NCI-H82 treated with DMSO at 0.1 percent for 48 hours (cell line): Measurements from ENCODE around the gene WHRN.

Source experiments
- DNase-seq: peaks from one replicate; lab custom pipeline; 2025; ENCODE audit not compliant: unreplicated experiment; lab: John Stamatoyannopoulos, UW

Gene WHRN

DNA sequence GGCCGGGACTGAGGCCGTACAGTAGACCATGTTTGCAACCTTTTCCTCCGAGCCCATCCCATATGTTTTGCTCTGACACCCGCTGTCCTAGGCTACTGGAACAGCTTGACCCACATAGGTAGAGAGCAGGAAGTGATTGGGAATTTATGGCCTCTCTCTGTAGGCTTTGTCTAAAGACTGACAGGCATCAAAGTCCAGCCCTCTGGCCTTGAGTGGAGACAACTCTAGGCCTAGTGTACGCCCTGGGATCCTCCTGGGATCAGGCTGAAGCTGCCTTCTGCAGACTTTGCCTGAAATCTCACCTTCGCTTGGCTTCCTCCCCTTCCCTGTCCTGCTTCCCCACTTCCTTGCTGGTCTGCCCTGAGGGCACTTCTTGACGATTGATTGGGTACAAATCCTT lies 103.9 kb downstream of the WHRN start:
- no peak for DNase-seq

DNA sequence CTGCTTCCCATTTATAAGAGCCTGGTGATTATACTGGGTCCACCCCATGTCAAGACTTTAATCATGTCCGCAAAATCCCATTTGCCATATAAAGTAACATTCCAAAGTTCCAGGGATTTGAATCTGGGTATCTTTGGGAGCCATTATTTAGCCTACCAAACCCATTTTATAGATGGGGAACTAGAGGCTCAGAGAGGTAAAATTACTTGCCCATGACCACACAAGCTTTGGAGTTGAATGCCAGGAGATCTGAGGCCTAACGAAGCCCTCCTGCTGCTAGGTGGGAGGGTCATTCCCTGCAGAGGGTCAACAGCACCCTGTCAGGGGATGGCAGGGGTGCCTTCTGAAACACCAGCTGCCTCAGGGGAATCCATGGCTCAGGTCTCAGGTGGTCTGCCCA lies 104.5 kb downstream of the WHRN start:
- no peak for DNase-seq

DNA sequence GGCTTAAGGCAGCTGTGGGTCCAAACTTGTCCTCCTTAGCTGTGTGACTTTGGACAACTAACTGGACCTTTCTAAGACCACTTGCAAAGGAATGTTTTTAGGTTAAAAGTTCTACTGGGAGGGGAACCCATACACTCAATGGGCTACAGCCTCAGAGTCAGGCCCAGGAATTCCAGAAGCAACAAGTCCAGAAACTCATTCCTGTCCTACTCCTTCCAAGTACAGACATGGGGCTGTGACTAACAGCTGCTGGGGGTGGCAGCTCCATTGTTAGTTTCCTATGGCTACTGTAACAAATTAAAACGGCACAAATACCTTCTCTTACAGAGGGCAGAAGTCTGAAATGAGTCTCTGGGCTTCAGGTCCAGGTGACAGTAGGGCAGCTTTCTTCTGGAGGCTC lies 105.1 kb downstream of the WHRN start:
- DNase-seq, result no peak

DNA sequence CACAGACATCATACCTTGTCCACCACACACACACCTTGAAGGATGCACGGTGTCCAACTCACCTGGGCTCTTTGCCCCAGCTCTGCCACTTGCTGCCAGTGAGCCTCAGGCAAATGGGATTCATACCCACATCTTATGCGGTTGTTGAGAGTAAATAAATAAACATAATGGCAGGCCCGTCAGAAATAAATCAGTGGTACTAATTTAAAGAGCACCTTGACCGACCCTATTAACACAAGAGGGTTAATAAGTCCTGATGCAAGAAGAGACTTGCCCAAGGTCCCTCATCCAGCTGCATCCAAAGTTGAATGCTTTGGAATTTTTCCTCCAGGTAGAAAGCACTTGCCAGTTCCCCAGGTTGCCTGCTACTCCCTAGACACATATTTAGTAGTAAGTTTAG lies 105.9 kb downstream of the WHRN start:
- no peak for DNase-seq

DNA sequence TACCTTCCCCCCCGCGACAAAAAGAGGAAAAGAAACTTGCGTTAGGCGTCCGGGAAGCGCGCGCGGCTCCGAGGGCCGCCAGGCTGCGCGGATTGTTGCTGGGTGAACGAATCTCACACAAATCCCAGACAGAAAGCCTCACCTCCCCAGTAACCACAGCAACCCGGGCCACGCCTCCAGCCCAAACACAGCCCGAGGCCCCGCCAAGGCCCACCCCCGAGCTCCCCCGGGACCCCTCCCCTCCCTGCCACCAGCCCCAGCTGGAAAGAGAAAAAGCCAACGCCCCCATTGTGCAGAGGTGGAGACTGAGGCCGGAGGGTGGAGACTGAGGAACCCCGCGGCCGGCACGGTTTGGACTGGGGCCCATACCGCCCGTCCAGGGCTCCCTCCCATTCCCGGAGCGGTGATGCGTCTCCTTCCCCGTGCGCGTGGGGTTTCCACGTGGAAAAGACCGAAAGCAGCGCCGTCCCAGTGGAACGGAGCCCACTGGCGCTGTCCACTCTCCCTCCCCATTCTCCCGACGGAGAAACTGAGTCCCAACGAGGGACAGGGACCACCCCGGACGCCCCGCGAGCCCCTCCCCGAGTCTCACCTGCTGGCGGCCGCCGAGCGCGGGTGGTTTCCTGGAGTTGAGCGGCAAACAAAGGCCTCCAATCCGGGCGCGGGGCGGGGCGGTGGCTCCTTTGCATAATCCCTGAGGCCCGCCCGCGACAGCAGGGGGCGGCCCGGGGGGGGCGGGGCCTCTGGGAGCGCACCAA lies 107.2 kb downstream of the WHRN start:
- DNase-seq, result peak; percentile 92

DNA sequence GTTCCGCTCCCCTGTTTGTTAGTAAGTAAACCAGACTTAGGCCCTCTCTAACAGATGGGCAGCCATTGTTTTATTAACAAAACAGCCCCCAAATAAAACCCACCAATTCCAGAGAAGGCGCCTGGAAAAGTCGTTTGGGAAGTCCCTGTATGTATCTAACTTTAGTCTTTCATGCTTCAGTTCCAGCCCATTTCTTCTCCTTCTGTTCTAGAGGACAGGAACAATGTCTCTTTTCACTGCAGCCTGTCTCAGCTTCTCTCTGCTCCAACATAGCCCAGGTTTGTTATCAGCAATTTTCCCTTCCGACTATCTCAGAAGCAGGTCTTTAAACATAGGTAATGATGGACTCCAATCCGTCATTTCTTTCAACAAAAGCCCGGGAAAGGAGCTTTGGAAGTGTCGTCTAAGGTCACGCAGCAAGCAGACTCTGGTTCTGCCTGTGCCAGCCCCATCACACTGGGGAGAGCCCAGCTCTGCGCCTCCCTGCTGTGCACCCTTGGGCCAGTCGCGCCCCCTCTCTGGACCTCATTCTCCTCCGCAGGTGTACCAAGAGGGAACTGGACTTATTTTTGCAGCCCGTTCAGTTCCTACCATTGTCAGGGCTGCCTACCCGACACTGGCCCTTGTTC lies 107.9 kb downstream of the WHRN start:
- DNase-seq, result no peak

DNA sequence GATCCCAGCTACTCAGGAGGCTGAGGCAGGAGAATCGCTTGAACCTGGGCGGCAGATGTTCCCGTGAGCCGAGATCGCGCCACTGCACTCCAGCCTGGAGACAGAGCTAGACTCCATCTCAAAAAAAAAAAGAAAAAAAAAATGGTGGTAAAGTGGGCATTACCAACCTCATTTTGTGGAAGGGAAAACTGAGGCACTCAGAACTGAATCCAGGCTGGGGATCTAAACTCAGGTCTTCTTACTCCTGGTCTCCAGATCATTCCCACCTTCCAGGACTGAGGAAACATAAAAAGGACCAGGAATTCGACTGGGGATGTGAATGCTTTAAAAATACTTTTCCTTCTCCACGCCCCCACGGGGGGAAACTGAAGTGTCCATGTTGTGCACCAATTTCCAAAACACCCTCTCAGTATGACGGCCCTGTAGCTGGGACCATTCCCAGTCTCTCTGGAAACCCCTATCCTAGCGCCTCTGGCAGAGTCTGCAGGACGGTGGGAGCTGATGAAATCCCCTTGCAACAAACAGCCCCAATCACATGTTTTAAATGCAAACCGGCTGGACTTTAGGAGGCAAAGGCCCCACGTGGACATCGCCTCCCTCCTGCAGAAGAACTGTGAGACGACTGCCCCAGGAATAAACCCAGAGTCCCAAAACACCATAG lies 108.6 kb downstream of the WHRN start:
- no peak for DNase-seq

DNA sequence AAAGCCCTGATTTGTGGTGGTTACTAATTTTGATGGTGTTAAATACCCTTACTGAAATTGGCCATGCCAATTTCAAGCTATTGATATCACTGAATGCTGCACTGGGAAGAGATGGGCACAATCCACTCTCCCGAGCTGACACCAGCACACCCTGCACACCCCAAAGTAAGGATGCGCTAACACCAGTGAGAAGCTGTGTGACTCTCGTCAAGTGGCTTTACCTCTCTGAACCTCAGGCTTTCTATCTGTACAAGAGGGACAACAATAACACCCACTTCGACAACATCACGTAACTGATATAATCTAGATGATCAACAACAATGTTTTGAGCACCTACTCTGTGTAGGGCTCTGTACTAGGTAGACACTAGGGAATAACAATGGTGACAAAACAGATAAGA lies 109.5 kb downstream of the WHRN start:
- no peak for DNase-seq

DNA sequence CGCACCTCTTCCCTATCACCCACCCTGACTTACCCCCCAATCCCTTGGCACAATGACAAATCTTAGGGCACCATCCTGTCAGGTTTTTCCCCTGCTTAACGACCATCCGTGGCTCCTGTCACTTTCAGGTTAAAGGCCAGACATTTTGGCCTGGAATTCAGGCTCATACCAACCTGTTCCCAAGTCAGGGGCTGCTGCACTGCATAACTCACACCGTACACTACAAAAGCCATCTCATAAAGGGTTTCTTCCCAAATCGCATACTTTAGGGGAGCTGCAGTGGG lies 110.0 kb downstream of the WHRN start:
- DNase-seq, result no peak

DNA sequence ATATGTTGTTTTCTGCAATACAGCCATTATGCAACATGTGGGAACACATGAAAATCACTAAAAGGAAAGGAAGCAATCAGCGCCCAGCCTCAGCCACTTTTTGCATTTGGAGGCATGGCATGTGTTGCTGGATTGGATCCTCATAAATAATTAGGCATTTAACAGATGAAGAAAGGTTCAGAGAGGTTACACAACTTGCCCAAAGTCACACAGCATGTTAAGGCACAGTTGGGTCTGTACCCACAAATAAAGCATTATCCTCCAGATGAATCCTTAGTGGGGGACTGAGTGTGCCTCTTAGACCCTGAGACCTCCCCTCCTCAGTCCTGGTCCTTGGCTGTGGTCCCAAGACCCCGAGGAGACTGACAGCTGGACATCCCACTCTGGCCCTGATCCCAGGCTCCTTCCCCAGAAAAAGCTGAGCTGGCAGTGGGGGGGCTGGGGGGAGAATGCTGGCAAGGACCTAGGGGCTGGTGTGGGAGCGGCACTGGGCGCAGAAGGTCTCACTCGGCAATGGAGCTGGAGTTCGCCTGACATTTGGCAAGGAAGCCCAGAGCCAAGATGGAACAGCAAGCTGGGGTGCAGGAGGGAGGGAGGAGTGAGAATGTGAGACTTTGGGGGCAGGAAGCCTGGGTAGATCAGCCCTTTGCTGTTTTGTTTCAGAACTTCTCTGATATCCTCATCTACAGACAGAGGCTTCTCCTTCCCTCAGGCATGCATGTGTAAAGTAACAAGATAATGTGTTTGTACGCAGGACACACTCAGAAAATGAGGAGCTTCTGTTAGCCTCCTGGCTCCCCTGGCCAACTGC lies 110.5 kb downstream of the WHRN start:
- no peak for DNase-seq

DNA sequence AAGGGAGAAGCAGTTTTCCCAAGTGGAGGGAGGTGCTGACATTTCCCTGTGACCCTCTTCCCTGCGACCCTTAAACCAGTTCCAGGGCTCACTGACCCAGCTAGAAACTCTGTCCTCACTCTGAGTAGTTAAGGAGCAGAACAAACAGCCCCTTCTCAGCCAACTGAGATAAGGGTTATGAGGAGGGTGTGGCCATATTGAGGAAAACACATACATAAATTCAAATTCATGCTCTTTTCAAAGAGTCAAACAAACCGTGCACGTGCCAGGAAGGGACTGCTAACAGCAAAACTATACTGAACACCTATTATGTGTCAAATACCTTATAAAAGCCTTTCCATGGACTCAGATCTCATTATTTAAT lies 112.5 kb downstream of the WHRN start:
- DNase-seq, result no peak

DNA sequence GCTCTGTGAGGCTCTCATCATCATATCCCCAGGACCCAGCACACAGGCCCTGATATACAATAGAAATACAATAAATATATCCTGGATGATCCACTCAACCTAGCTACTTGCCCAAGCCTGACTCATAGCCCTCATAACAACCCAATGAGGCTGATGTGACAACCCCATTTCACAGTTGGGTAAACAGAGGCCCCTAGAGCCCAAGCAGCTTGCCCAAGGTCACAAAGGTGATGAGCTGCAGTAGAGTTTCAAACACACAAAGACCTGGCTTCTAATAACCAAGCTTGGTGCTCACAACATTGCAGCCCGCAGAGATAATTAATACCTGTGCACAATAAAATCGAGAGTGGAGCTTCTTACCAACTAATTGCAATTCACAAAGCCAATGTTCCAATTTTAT lies 114.3 kb downstream of the WHRN start:
- DNase-seq, result no peak

DNA sequence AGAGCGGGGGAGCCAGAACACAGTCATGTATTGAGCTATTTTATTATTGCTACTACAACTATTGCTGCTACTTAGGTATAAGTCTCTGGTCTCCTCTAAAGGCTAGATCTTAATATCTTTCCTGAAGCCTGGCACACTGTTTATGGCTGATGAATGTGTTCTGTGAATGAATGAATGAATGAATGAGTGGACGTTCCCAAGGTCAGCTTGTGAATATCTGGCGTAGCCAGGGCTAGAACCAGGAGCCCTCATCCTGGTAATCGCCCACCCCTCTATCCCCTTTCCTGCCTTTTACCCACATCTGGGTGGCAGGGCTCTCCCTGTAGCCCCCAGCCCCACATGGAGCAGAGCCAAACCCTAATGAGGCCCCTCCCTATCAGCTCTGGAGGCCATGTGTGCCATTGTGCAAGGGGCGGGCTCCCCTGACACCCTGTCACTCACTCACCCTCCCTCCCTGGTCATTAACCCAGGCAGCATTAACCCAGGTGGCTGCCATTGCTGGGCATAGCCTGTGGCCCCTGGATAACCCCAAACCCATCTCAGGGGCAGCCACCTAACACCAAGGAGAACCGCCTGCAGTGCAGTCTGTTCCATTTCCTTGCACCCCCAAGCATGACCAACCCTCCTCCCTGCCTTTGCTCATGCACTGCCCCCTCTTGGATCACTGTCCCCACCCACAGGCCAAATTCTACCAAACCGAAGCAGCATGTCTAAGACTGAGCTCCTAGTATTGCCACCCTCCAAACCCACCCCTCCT lies 115.5 kb downstream of the WHRN start:
- DNase-seq, result no peak

DNA sequence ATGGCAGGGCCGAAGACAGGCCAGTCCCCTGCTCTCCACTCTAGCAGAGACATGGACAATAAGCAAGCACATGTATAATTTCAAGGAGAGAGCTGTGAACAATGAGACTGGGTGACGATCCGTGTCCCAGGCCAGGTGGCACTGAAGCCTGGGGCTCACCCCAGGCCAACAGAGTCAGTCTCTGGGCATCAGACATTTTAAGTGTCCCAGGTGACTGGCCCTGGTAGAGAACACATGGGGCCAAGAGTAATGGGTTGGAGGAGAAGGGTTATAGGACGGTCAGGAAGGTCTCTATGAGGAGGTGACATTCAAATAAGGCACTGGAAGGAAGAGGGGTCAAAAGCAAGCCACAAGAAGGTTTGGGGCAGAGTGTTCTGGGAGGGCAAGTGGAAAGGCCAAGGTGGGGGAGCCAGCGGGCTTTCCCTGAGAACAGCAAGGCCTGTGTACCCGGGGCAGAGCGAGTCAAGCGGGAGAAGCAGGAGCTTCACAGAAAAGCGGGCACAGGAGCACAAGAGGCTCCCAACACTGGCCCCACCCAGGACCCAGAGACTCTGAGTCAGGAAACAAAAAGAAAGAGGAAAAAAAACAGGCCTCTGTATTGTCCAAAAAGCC lies 116.4 kb downstream of the WHRN start:
- no peak for DNase-seq

DNA sequence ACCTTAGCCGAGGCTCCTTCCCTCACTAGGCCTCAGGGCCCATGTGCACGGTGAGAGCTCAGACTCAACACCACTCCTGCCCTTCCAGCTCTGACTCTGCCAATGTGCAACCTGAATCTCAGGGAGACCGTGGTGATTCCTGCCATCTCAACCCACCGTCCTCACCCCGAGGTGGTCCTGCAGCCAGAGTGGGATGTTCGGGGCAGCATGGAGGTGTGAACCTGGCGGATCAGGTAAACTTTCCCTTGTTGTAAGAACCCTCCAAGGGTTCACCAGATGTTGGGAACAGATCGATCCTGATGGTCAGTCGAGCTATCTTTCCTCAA lies 117.0 kb downstream of the WHRN start:
- no peak for DNase-seq

DNA sequence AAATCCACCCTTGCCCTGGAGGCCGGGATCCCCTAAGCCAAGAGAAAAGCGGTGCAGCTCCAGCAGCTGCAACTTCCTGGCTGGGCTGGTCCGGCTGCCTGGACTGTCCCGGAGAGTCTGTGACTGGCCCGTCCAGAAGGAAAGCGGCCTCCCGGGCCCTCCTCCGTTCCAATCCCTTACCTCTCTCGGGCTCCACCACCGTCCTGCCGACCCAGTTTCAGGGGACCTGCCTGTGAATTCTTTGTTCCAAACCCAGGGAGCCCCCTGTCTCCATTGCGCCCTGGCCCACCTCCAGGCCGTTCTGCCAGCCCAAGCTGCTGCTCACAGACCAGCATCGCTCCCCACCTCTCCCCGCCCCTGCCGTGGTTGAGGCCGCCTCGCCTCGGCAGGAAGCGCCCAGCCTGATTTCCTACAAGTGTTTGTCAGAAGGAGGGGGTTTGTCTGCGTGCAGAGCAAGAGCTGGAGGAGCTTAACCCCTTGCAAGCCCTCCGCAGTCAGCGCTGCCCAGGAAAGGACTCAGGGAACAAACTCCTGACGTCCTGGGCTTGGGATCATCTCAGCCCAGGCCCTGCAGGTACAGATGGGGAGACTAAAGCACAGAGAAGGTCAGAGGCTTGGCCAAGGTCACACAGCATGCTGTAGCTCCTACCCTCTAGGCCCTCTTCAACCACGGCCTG lies 117.5 kb downstream of the WHRN start, which contains the start of gene AKNA:
AKNA (minus strand) TSS at position 303 of the 677 bp plus-strand sequence. CDS start 6,649 bp downstream, outside the sequence.
- DNase-seq, result peak; percentile 24

DNA sequence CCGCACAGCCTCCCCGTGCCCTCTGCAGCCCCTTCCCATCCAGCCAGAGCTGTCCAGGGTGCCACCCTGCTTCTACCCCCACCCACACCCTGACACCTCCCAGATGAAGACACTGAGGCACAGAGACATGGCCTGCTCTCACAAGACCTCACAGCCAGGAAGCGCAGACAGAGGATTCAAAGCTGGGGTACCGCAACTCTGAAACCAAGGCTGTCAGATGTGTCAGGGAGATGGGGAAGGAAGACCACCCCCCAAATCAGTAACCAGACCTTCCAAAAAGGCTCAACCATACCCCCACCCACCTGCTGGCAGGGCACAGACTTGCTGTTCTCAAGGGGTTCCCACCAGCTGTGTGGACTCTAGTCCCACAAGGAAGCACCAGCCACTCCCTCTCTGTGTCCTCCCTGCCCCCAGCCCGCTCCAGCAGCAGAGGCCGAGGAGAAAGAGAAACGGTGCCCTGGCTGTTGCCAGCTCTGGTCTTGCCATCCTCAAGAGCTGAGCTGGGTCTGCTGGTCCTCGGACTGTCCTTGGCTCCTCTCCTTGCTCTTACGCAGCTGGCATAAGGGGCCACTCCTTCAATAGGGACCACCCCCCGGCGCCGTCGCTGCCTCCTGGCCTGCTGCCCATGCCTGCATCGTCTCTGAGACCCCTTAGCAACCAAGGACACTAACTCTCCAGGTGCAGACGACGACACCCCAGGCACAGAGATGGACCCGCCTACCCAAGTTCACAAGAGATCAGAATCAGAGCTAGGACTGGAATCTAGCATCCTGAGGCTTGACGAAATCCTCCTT lies 118.2 kb downstream of the WHRN start:
- DNase-seq, result no peak

DNA sequence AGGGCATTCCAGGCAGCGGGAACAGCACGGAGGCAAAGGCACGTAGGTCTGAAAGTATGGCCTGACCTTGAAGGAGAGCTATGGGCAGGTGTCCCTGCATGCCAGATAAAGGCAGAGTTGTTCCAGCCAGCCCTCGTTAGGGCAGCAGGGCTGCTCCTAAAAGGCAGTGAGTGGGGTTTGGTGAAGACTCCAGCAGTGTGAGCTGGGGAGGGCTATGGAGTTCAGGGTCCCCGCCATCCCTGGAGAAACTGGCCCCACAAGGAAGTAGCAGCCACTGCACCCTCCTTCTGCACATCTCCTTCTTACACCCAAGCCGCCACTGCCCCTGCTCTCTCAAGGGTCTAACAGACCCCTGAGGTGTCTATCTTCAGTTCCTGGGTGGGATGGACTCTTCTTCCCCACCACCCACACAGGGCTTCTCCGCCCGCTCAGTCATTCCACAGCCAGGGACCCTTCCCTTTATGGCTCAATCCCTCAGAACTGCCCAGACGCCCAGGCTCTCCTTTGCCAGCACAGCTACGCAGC lies 118.8 kb downstream of the WHRN start:
- DNase-seq, result no peak
